H9 (cell line): ENCODE data around the gene BEGAIN. TPM values are rescaled to one million over a fixed set of nuclear protein-coding genes. Genes with fewer than 3 reads are reported as not detected.

ENCODE experiments used
- DNase-seq: peaks from one replicate; pipeline ENCODE4 v3.0.0-alpha.2; 2017
- H2AFZ ChIP-seq: one replicate; pipeline ENCODE4 v1.6.1; 2013; ENCODE audit warnings: mild to moderate bottlenecking, low read length, control low read depth, moderate library complexity
- H2AK5ac ChIP-seq: 2 replicates; pipeline ENCODE4 v1.6.1; 2013; ENCODE audit warnings: low read length, control low read depth, mixed read lengths; ENCODE audit not compliant: insufficient read length
- H2BK120ac ChIP-seq: one replicate; pipeline ENCODE4 v1.6.1; 2013; ENCODE audit warnings: low read depth, mild to moderate bottlenecking, low read length, control low read depth, inconsistent platforms; ENCODE audit not compliant: poor library complexity, severe bottlenecking
- H2BK12ac ChIP-seq: 2 replicates; pipeline ENCODE4 v1.6.1; 2013; ENCODE audit warnings: low read length, control low read depth, mixed read lengths, low read depth; ENCODE audit not compliant: insufficient read length
- H2BK15ac ChIP-seq: 2 replicates; pipeline ENCODE4 v1.6.1; 2013; ENCODE audit warnings: low read depth, low read length, control low read depth
- H2BK20ac ChIP-seq: one replicate; pipeline ENCODE4 v1.6.1; 2013; ENCODE audit warnings: low read depth, mild to moderate bottlenecking, low read length, control low read depth, inconsistent platforms; ENCODE audit not compliant: poor library complexity, severe bottlenecking
- H2BK5ac ChIP-seq: 2 replicates; pipeline ENCODE4 v1.6.1; 2013; ENCODE audit warnings: low read length, control low read depth, mixed read lengths; ENCODE audit not compliant: insufficient read length
- H3K14ac ChIP-seq: 2 replicates; pipeline ENCODE4 v1.6.1; 2013; ENCODE audit warnings: low read length, control low read depth; ENCODE audit not compliant: insufficient read depth
- H3K18ac ChIP-seq: 2 replicates; pipeline ENCODE4 v1.6.1; 2013; ENCODE audit warnings: low read depth, mild to moderate bottlenecking, mixed read lengths, low read length, control low read depth; ENCODE audit not compliant: insufficient read length
- H3K23ac ChIP-seq: 2 replicates; pipeline ENCODE4 v1.6.1; 2013; ENCODE audit warnings: low read length, control low read depth, mixed read lengths, low read depth; ENCODE audit not compliant: insufficient read length
- H3K23me2 ChIP-seq: 2 replicates; pipeline ENCODE4 v1.6.1; 2013; ENCODE audit warnings: low read depth, mild to moderate bottlenecking, mixed read lengths, low read length, control low read depth; ENCODE audit not compliant: insufficient read length, poor library complexity, severe bottlenecking
- H3K27ac ChIP-seq: 2 replicates; pipeline ENCODE4 v1.5.1; 2013; ENCODE audit warnings: low read length, control low read depth, mixed read lengths, low read depth; ENCODE audit not compliant: insufficient read length
- H3K27me3 ChIP-seq: 2 replicates; pipeline ENCODE4 v1.6.1; 2013; ENCODE audit warnings: low read length, control low read depth, inconsistent platforms; ENCODE audit not compliant: insufficient read depth
- H3K4ac ChIP-seq: 2 replicates; pipeline ENCODE4 v1.6.1; 2013; ENCODE audit warnings: low read depth, mild to moderate bottlenecking, control low read depth, inconsistent platforms, low read length, moderate library complexity
- H3K4me1 ChIP-seq: 2 replicates; pipeline ENCODE4 v1.6.1; 2013; ENCODE audit warnings: low read length, control low read depth, inconsistent platforms; ENCODE audit not compliant: insufficient read depth
- H3K4me2 ChIP-seq: 2 replicates; pipeline ENCODE4 v1.6.1; 2013; ENCODE audit warnings: low read length, control low read depth, mixed read lengths; ENCODE audit not compliant: insufficient read length, insufficient read depth
- H3K56ac ChIP-seq: 2 replicates; pipeline ENCODE4 v1.6.1; 2013; ENCODE audit warnings: low read depth, mild to moderate bottlenecking, mixed read lengths, low read length, control low read depth; ENCODE audit not compliant: insufficient read length
- H3K79me1 ChIP-seq: 2 replicates; pipeline ENCODE4 v1.6.1; 2013; ENCODE audit warnings: low read depth, mild to moderate bottlenecking, moderate library complexity, low read length, control low read depth, inconsistent platforms; ENCODE audit not compliant: insufficient read depth, poor library complexity, severe bottlenecking
- H3K79me2 ChIP-seq: 2 replicates; pipeline ENCODE4 v1.6.1; 2013; ENCODE audit warnings: low read length, control low read depth, inconsistent platforms; ENCODE audit not compliant: insufficient read depth
- H3K9ac ChIP-seq: 2 replicates; pipeline ENCODE4 v1.6.1; 2013; ENCODE audit warnings: low read length, control low read depth, mixed read lengths; ENCODE audit not compliant: insufficient read length; ENCODE audit errors: extremely low read depth
- H3K9me3 ChIP-seq: one replicate; pipeline ENCODE4 v1.6.1; 2013; ENCODE audit warnings: low read depth, low read length, inconsistent platforms; ENCODE audit not compliant: control insufficient read depth
- H3T11ph ChIP-seq: one replicate; pipeline ENCODE4 v1.6.1; 2013; ENCODE audit warnings: mild to moderate bottlenecking, low read length, control low read depth, inconsistent platforms
- H4K20me1 ChIP-seq: one replicate; pipeline ENCODE4 v1.6.1; 2013; ENCODE audit not compliant: control insufficient read depth, insufficient read length, insufficient read depth
- H4K5ac ChIP-seq: 2 replicates; pipeline ENCODE4 v1.6.1; 2013; ENCODE audit warnings: low read depth, mild to moderate bottlenecking, mixed read lengths, low read length, control low read depth; ENCODE audit not compliant: insufficient read length
- H4K8ac ChIP-seq: replicated peaks from 2 replicates; pipeline ENCODE4 v1.6.1; 2013; ENCODE audit warnings: low read length, control low read depth, mixed read lengths, low read depth; ENCODE audit not compliant: insufficient read length
- H4K91ac ChIP-seq: 2 replicates; pipeline ENCODE4 v1.6.1; 2013; ENCODE audit warnings: low read depth, mild to moderate bottlenecking, moderate library complexity, mixed read lengths, low read length, control low read depth; ENCODE audit not compliant: insufficient read length
- H3K27ac Mint-ChIP-seq, 3 experiments: 2 replicates in 2 of 3; 3 replicates in 1 of 3; pipeline ENCODE4 v1.8.0; 2020 to 2021; ENCODE audit warnings: mixed read lengths in 3 of 3, mild to moderate bottlenecking in 1 of 3, moderate library complexity in 1 of 3
- H3K27me3 Mint-ChIP-seq: 2 replicates; pipeline ENCODE4 v1.8.0; 2021; ENCODE audit warnings: low read depth, mild to moderate bottlenecking, moderate library complexity, mixed read lengths
- H3K36me3 Mint-ChIP-seq, 3 experiments: 2 replicates in 2 of 3; 3 replicates in 1 of 3; pipeline ENCODE4 v1.8.0; 2020 to 2021; ENCODE audit warnings: low read depth in 3 of 3, mixed read lengths in 3 of 3; ENCODE audit not compliant: insufficient read depth in 1 of 3
- H3K4me1 Mint-ChIP-seq, 2 experiments: 2 replicates each; pipeline ENCODE4 v1.8.0; 2020; ENCODE audit warnings: mixed read lengths in 2 of 2
- H3K4me3 Mint-ChIP-seq, 2 experiments: 2 replicates in 1 of 2; 3 replicates in 1 of 2; pipeline ENCODE4 v1.8.0; 2020 to 2021; ENCODE audit warnings: mild to moderate bottlenecking in 2 of 2, mixed read lengths in 2 of 2, moderate library complexity in 1 of 2
- H3K9me3 Mint-ChIP-seq, 2 experiments: 2 replicates in 1 of 2; 3 replicates in 1 of 2; pipeline ENCODE4 v1.8.0; 2020; ENCODE audit warnings: mild to moderate bottlenecking in 2 of 2, mixed read lengths in 2 of 2, moderate library complexity in 1 of 2
- CTCF ChIP-seq: fragments of 200-600 bp; sonication (generic); conservative IDR thresholded peaks from 3 replicates; pipeline ENCODE4 v1.8.0; 2021; ENCODE audit warnings: antibody characterized with exemption, mild to moderate bottlenecking
- WGBS: extraction: QIAGEN DNeasy Blood & Tissue Kit; methylation state at CpG from one replicate; pipeline ENCODE4 v1.1.7; 2013; ENCODE audit warnings: missing lambda C conversion rate, low lambda C conversion rate, mixed read lengths; ENCODE audit not compliant: insufficient read length; ENCODE audit errors: extremely low coverage; 5-methylcytosine and 5-hydroxymethylcytosine counted together
- total RNA-seq: library from RNA; stranded (reverse); gene quantifications from 2 replicates; pipeline ENCODE4 v1.2.1, GENCODE V29; 2021

Gene BEGAIN
- total RNA-seq, 1 experiment from 2014 or later, result 2.6 TPM

- WGBS, result no CpG with 5 or more reads among the region's 4 CpGs
- peaks cover 25% of the 10 kb centered on the region for H3K27me3 Mint-ChIP-seq
- H4K5ac ChIP-seq, result no peak overlapping the region
Measured at GRCh38 chr14:100605230-100605629, 18.0 kb upstream of the BEGAIN start.

More at GRCh38 chr14:100605230-100605629, 18.0 kb upstream of the BEGAIN start:
- no peak overlapping the region for H3K27ac ChIP-seq
- no peak overlapping the region for H2BK20ac ChIP-seq
- no peak overlapping the region for H3K4me3 Mint-ChIP-seq
- peaks cover 0 to 4% (median 0%) of the 10 kb centered on the region in 3 experiments; a peak in 2 of 7 replicates for H3K36me3 Mint-ChIP-seq
- no peak overlapping the region for H4K8ac ChIP-seq
- no peak overlapping the region for H4K91ac ChIP-seq
- H2AFZ ChIP-seq, result no peak overlapping the region
- no peaks in the 10 kb centered on the region for H3K4me1 ChIP-seq
- H3K4me2 ChIP-seq, result no peak overlapping the region
- no peak for DNase-seq
- no peak overlapping the region for H2BK120ac ChIP-seq
- H2AK5ac ChIP-seq, result no peak overlapping the region
- H3K27me3 ChIP-seq, result no peaks in the 10 kb centered on the region
- no peak overlapping the region for H3K9ac ChIP-seq
- no peaks in the 10 kb centered on the region for H3K23me2 ChIP-seq
- no peaks in the 10 kb centered on the region for H3K9me3 ChIP-seq
- H3K79me1 ChIP-seq, result no peaks in the 10 kb centered on the region
- no peak overlapping the region for H2BK15ac ChIP-seq
- peaks cover 3 to 5% of the 10 kb centered on the region in 2 experiments; a peak in 3 of 5 replicates for H3K9me3 Mint-ChIP-seq
- no peak overlapping the region for H3K14ac ChIP-seq
- H2BK5ac ChIP-seq, result no peak overlapping the region
- no peak overlapping the region for H3K27ac Mint-ChIP-seq
- H2BK12ac ChIP-seq, result no peak overlapping the region
- H4K20me1 ChIP-seq, result no peaks in the 10 kb centered on the region
- H3K4me1 Mint-ChIP-seq, result peaks cover 6 to 14% of the 10 kb centered on the region in 2 experiments; a peak in 3 of 4 replicates
- H3K79me2 ChIP-seq, result no peaks in the 10 kb centered on the region
- no peak for TF ChIP-seq CTCF
- no peak overlapping the region for H3T11ph ChIP-seq
- no peak overlapping the region for H3K23ac ChIP-seq
- no peak overlapping the region for H3K18ac ChIP-seq
- H3K4ac ChIP-seq, result no peak overlapping the region
- H3K56ac ChIP-seq, result no peak overlapping the region
